Caco-2 (cell line): ENCODE data around the gene BBLN. TPM values are rescaled to one million over a fixed set of nuclear protein-coding genes. Genes with fewer than 3 reads are reported as not detected.

Experiments used
- BruUV-seq: library from RNA; stranded (reverse); fragments of 400-500 nt; replicated peaks from 2 replicates; lab custom pipeline; 2021; lab: Mats Ljungman, UMichigan
- CTCF ChIA-PET: fragments of 300-600 bp; sonication (Branson Sonifier 250); formaldehyde crosslinking; loops from one replicate; lab custom pipeline; 2022; ENCODE audit warnings: antibody characterized with exemption; lab: Charles Lee
- POLR2A ChIA-PET: fragments of 300-600 bp; sonication (Branson Sonifier 250); formaldehyde crosslinking; loops from one replicate; lab custom pipeline; 2022; ENCODE audit warnings: antibody characterized with exemption; lab: Charles Lee
- DNase-seq, 2 experiments: peaks; one replicate each; pipeline versions ENCODE4 v3.0.0 to v3.0.0-alpha.2; 2020 to 2022
- H3K27me3 ChIP-seq: replicated peaks from 2 replicates; pipeline ENCODE4 v1.6.0; 2011; ENCODE audit warnings: low read length; ENCODE audit not compliant: control insufficient read depth, insufficient read depth
- H3K36me3 ChIP-seq: 2 replicates; pipeline ENCODE4 v1.5.1; 2011; ENCODE audit warnings: low read length; ENCODE audit not compliant: control insufficient read depth, insufficient read depth
- H3K4me1 ChIP-seq: fragments of 250-450 bp; sonication (Bioruptor Pico); 2 replicates; pipeline ENCODE4 v1.5.1; 2020; ENCODE audit warnings: mild to moderate bottlenecking
- H3K4me3 ChIP-seq: 2 replicates; pipeline ENCODE4 v1.5.1; 2011; ENCODE audit warnings: low read depth, mild to moderate bottlenecking, control low read depth, low read length
- H3K9me3 ChIP-seq: fragments of 250-450 bp; sonication (Bioruptor Pico); 2 replicates; pipeline ENCODE4 v1.5.1; 2020; ENCODE audit warnings: mild to moderate bottlenecking, moderate library complexity
- H3K27ac Mint-ChIP-seq: one replicate; pipeline ENCODE4 v1.8.0; 2022; ENCODE audit warnings: mixed read lengths; ENCODE audit not compliant: unreplicated experiment
- H3K27me3 Mint-ChIP-seq: one replicate; pipeline ENCODE4 v1.8.0; 2022; ENCODE audit warnings: mixed read lengths; ENCODE audit not compliant: insufficient read depth, unreplicated experiment
- H3K36me3 Mint-ChIP-seq: one replicate; pipeline ENCODE4 v1.8.0; 2022; ENCODE audit warnings: mild to moderate bottlenecking, mixed read lengths; ENCODE audit not compliant: insufficient read depth, unreplicated experiment
- H3K4me1 Mint-ChIP-seq: one replicate; pipeline ENCODE4 v1.8.0; 2022; ENCODE audit warnings: low read depth, mixed read lengths; ENCODE audit not compliant: unreplicated experiment
- H3K4me3 Mint-ChIP-seq: one replicate; pipeline ENCODE4 v1.8.0; 2022; ENCODE audit warnings: mild to moderate bottlenecking, moderate library complexity, mixed read lengths; ENCODE audit not compliant: unreplicated experiment
- H3K9me3 Mint-ChIP-seq: one replicate; pipeline ENCODE4 v1.8.0; 2022; ENCODE audit warnings: mixed read lengths; ENCODE audit not compliant: unreplicated experiment
- intact Hi-C: fragments of 100-400 bp; cut with micrococcal nuclease; formaldehyde crosslinking; loops from one replicate; pipeline ENCODE4 v1.10.0; 2022; ENCODE audit not compliant: unreplicated experiment
- total RNA-seq: library from RNA; stranded (reverse); gene quantifications from 2 replicates; pipeline ENCODE4 v1.2.3, GENCODE V29; 2022
- TF ChIP-seq, protein P1 (sequence below), 2 experiments: fragments of 200-600 bp in 1 of 2; IDR thresholded peaks; 1 replicate in 1 of 2; 2 replicates in 1 of 2; pipeline versions ENCODE4 v1.5.1 to v1.8.0; 2011 to 2022; ENCODE audit warnings: antibody characterized with exemption in 1 of 2, control low read depth in 1 of 2, inconsistent platforms in 1 of 2, low read depth in 1 of 2, low read length in 1 of 2, mild to moderate bottlenecking in 1 of 2, moderate library complexity in 1 of 2; ENCODE audit not compliant: insufficient read depth in 1 of 2, severe bottlenecking in 1 of 2, unreplicated experiment in 1 of 2

Gene BBLN
- total RNA-seq, 1 experiment from 2014 or later = 34.2 TPM

DNA sequence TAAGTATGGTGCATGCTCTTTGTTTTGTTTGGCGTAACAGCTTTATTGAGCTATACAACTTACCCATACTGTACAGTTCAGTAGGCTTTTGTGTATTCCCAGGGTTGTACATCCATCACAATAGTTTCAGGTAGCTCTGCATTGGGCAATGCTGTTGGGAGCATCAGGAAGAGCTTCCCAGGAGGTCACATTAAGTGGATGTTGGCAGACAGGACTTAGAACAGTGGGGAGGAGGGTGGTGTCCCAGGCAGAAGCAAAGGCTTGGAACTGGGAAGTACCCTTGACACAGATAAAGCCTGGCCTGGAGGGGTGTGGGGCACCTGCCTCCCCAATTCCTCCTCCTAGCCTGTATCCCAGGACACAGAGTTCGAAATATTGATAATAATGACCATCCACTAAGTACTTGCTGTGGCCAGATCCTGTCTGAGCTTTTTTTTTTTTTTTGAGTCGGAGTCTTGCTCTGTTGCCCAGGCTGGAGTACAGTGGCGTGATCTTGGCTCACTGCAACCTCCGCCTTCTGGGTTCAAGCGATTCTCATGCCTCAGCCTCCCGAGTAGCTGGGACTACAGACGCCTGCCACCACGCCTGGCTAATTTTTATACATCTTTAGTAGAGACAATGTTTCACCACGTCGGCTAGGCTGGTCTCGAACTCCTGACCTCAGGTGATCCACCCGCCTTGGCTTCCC, 1.3 kb downstream of the BBLN start:
- Mint-ChIP-seq H3K36me3 (peaks cover 36% of the 10 kb centered on the region), H3K4me1 (no peaks in the 10 kb centered on the region), H3K27ac (no peak overlapping the region), H3K4me3 (peak overlapping the region; percentile 81), H3K27me3 (no peaks in the 10 kb centered on the region), H3K9me3 (no peaks in the 10 kb centered on the region)
- TF ChIP-seq, protein P1, sequence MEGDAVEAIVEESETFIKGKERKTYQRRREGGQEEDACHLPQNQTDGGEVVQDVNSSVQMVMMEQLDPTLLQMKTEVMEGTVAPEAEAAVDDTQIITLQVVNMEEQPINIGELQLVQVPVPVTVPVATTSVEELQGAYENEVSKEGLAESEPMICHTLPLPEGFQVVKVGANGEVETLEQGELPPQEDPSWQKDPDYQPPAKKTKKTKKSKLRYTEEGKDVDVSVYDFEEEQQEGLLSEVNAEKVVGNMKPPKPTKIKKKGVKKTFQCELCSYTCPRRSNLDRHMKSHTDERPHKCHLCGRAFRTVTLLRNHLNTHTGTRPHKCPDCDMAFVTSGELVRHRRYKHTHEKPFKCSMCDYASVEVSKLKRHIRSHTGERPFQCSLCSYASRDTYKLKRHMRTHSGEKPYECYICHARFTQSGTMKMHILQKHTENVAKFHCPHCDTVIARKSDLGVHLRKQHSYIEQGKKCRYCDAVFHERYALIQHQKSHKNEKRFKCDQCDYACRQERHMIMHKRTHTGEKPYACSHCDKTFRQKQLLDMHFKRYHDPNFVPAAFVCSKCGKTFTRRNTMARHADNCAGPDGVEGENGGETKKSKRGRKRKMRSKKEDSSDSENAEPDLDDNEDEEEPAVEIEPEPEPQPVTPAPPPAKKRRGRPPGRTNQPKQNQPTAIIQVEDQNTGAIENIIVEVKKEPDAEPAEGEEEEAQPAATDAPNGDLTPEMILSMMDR (IDR thresholded peaks at IDR 0.05; ENCODE audit: insufficient read depth in 1 of 2, low read depth in 1 of 2, low read length in 1 of 2, severe bottlenecking in 1 of 2, unreplicated experiment in 1 of 2) = no peak
- no peak for DNase-seq
- ChIA-PET CTCF (no interaction called here), POLR2A (interaction anchor here (1.6 kb wide), 1 partner anchor 29 kb away, joined by 5 read pairs; no protein-coding TSS in a partner anchor)
- Histone ChIP-seq H3K4me3 (peak overlapping the region; percentile 58; the same call in 1 of the 2 replicates), H3K9me3 (no peaks in the 10 kb centered on the region), H3K27me3 (no peaks in the 10 kb centered on the region), H3K4me1 (peaks cover 8% of the 10 kb centered on the region; the same call in 1 of the 2 replicates), H3K36me3 (no peaks in the 10 kb centered on the region)
- intact Hi-C loops = loop anchor here (2.0 kb wide), 1 partner anchor 33 kb away; no protein-coding TSS in a partner anchor
- no TSS peak for BruUV-seq

DNA sequence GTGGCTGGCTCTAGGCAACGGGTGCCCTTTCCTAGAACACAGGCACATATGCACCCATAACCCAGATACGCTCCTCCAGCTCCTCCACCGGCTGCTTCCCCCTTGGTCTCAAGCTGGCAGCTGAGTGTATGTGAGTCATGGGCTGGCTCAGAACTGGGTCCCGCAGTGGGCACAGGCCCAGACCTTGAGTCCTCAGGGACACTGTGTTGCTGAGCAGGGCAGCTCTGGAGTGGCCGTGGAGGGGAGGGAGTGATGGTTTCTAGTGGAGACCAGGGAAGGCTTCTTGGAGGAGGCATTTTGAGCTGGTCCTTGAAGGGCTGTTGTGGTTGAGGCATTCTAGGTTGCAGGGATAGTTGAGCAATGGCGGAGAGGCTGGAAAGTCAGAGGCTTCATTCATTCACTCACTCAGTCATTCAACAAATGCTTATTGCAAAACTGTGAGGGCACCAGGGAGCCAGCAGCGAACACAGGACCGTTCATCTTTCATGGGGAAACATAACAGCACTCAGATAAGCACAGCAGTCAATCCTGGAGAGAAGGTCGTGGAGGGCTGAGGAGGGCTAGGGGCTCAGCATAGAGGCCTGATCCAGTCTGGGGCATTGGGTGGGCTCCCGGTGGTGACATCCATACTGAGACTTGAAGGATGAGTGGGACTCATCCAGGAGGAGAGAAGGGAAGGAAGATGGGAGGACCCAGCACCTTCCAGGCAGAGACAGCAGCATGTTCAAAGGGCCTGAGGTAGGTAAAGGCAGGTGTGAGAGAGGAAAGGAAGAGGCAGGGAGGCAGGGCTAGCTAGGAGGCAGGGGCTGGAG, 2.4 kb downstream of the BBLN start:
- ChIA-PET POLR2A (no interaction called here), CTCF (no interaction called here)
- BruUV-seq = no TSS peak
- no peak overlapping the region for H3K4me3 ChIP-seq
- no peaks in the 10 kb centered on the region for H3K9me3 ChIP-seq
- Mint-ChIP-seq H3K4me1 (no peaks in the 10 kb centered on the region), H3K4me3 (peak overlapping the region; percentile 2), H3K36me3 (peaks cover 47% of the 10 kb centered on the region), H3K9me3 (no peaks in the 10 kb centered on the region), H3K27ac (peak overlapping the region; percentile 35), H3K27me3 (no peaks in the 10 kb centered on the region)
- peaks cover 8% of the 10 kb centered on the region; the same call in 1 of the 2 replicates for H3K4me1 ChIP-seq
- intact Hi-C loops = no loop called here
- DNase-seq = no peak
- TF ChIP-seq, protein P1 (IDR thresholded peaks at IDR 0.05; ENCODE audit: insufficient read depth in 1 of 2, low read depth in 1 of 2, low read length in 1 of 2, severe bottlenecking in 1 of 2, unreplicated experiment in 1 of 2) = no peak
- H3K36me3 ChIP-seq = no peaks in the 10 kb centered on the region; the same call in none of the 2 replicates
- no peaks in the 10 kb centered on the region for H3K27me3 ChIP-seq

DNA sequence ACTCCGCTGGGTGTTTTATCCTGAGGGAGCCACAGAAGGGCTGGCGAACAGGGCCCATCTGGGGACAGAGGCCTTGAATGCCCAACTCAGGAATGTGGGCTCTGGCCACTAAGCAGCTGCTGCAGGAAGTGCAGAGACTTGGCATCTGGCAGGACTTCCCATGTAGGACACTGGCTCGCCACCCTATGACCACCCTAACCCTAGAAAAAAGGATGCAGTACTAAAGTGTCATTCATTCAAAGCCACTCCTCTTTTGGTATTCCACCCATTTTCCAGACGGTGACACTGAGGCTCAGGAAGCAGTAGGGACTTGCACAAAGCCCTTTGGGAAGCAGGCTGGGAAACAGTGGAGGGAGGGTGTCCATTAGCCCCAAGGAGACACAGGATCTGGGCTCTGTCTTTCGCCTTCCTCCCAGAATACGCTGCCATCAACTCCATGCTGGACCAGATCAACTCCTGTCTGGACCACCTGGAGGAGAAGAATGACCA, 3.0 kb downstream of the BBLN start:
- no peak overlapping the region for H3K4me3 ChIP-seq

More for the DNA sequence above, 3.0 kb downstream of the BBLN start:
- intact Hi-C loops = no loop called here
- peaks cover 2% of the 10 kb centered on the region for H3K36me3 ChIP-seq
- TF ChIP-seq, protein P1 (IDR thresholded peaks at IDR 0.05; ENCODE audit: insufficient read depth in 1 of 2, low read depth in 1 of 2, low read length in 1 of 2, severe bottlenecking in 1 of 2, unreplicated experiment in 1 of 2) = no peak
- Mint-ChIP-seq H3K27me3 (no peaks in the 10 kb centered on the region), H3K4me1 (no peaks in the 10 kb centered on the region), H3K27ac (no peak overlapping the region), H3K9me3 (no peaks in the 10 kb centered on the region), H3K4me3 (no peak overlapping the region), H3K36me3 (peaks cover 53% of the 10 kb centered on the region)
- CTCF ChIA-PET = no interaction called here
- POLR2A ChIA-PET = no interaction called here
- H3K27me3 ChIP-seq = no peaks in the 10 kb centered on the region
- DNase-seq = no peak
- no TSS peak for BruUV-seq
- H3K9me3 ChIP-seq = no peaks in the 10 kb centered on the region
- H3K4me1 ChIP-seq = peaks cover 8% of the 10 kb centered on the region; the same call in 1 of the 2 replicates
